ENCODE results near the gene LRRC28.

DNA sequence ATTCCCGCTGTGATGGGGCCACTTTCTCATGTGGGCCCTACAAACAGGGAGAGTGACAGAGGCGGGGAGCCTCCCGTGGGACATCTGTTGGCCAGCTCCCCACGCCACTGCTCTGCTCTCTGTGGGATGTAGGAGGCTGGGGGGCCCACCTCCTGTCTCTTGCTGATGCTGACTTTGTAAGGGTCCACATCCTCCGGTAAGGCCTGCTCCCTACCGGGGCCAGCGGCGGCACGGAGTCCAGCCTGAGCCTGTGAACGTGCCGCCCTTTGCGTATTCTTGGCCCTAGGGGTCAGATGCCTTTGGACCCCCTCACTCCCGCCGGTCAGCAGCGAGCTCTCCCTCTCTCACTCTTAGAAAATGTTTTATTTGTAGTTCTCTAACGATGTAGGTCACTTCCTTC, 153.2 kb downstream of the LRRC28 start:
- TF ChIP-seq, protein P1, sequence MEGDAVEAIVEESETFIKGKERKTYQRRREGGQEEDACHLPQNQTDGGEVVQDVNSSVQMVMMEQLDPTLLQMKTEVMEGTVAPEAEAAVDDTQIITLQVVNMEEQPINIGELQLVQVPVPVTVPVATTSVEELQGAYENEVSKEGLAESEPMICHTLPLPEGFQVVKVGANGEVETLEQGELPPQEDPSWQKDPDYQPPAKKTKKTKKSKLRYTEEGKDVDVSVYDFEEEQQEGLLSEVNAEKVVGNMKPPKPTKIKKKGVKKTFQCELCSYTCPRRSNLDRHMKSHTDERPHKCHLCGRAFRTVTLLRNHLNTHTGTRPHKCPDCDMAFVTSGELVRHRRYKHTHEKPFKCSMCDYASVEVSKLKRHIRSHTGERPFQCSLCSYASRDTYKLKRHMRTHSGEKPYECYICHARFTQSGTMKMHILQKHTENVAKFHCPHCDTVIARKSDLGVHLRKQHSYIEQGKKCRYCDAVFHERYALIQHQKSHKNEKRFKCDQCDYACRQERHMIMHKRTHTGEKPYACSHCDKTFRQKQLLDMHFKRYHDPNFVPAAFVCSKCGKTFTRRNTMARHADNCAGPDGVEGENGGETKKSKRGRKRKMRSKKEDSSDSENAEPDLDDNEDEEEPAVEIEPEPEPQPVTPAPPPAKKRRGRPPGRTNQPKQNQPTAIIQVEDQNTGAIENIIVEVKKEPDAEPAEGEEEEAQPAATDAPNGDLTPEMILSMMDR (conservative IDR thresholded peaks at IDR 0.05 in 1 of 2, IDR thresholded peaks at IDR 0.05 in 1 of 2; ENCODE audit: low read depth in 1 of 2, low read length in 2 of 2) = no peak
- no peak for TF ChIP-seq EZH2 (IDR thresholded peaks at IDR 0.05; ENCODE audit: low read length, missing control alignments)
